ENCODE measurements around the gene DENND2A. TPM values are rescaled to one million over a fixed set of nuclear protein-coding genes. Genes with fewer than 3 reads are reported as not detected.

Gene DENND2A
- total RNA-seq, 1 experiment from 2014 or later, result 10.0 TPM

- Mint-ChIP-seq H3K4me1 (peaks cover 20% of the 10 kb centered on the region), H3K9me3 (peaks cover 3% of the 10 kb centered on the region; the same call in 1 of the 2 replicates), H3K27ac (peak overlapping the region; percentile 76; the same call in 1 of the 2 replicates), H3K4me3 (no peak overlapping the region), H3K27me3 (ENCODE audit: low read depth) (no peaks in the 10 kb centered on the region), H3K36me3 (no peaks in the 10 kb centered on the region)
- CTCF ChIA-PET, result interaction anchor here (0.5 to 3.4 kb wide), 34 partner anchors 8 to 916 kb away, joined by 3 to 55 read pairs (median 4); partner anchors contain the start of gene DENND2A
- peak; percentile 30 for ATAC-seq
- POLR2A ChIA-PET, result interaction anchor here (1.0 to 1.2 kb wide), 2 partner anchors 117 to 122 kb away, joined by 3 to 5 read pairs; partner anchors contain the start of gene DENND2A
- DNase-seq (ENCODE audit: low spot score), result no peak
- TF ChIP-seq ZNF425 (CRISPR knock-in tag; conservative IDR thresholded peaks at IDR 0.05), result 0 out of 2 replicates have a peak, but pooled peaks have one; percentile 11
- no peak for TF ChIP-seq CREM (CRISPR knock-in tag; IDR thresholded peaks at IDR 0.05)
Measured at GRCh38 chr7:140518370-140519006, 122.1 kb downstream of the DENND2A start.

- ChIA-PET CTCF (interaction anchor here (0.6 to 3.4 kb wide), 34 partner anchors 8 to 916 kb away, joined by 3 to 55 read pairs (median 4); partner anchors contain the start of gene DENND2A), POLR2A (interaction anchor here (1.0 to 1.2 kb wide), 2 partner anchors 118 to 123 kb away, joined by 3 to 5 read pairs; partner anchors contain the start of gene DENND2A)
- Mint-ChIP-seq H3K27ac (peak overlapping the region; percentile 76), H3K36me3 (no peaks in the 10 kb centered on the region), H3K4me1 (peaks cover 20% of the 10 kb centered on the region), H3K9me3 (peaks cover 3% of the 10 kb centered on the region; the same call in 1 of the 2 replicates), H3K4me3 (no peak overlapping the region), H3K27me3 (ENCODE audit: low read depth) (no peaks in the 10 kb centered on the region)
- peak; percentile 93 for ATAC-seq
- DNase-seq (ENCODE audit: low spot score), result peak; percentile 95
- TF ChIP-seq CTCF (IDR thresholded peaks at IDR 0.05) (peak; percentile 80), FOXP4 (CRISPR knock-in tag; IDR thresholded peaks at IDR 0.05) (no peak), FOXK1 (CRISPR knock-in tag; IDR thresholded peaks at IDR 0.05) (peak; percentile 46; the same call in 1 of the 2 replicates), ZBTB21 (CRISPR knock-in tag; IDR thresholded peaks at IDR 0.05; ENCODE audit: borderline replicate concordance) (no peak), SMAD4 (CRISPR knock-in tag; IDR thresholded peaks at IDR 0.05) (no peak), SP1 (CRISPR knock-in tag; conservative IDR thresholded peaks at IDR 0.05) (peak; percentile 76), FOXP1 (CRISPR knock-in tag; IDR thresholded peaks at IDR 0.05; ENCODE audit: borderline replicate concordance) (peak; percentile 77; the same call in 1 of the 2 replicates), ZNF396 (CRISPR knock-in tag; IDR thresholded peaks at IDR 0.05; ENCODE audit: borderline replicate concordance) (peak; percentile 87; the same call in 1 of the 2 replicates), AR (CRISPR knock-in tag; IDR thresholded peaks at IDR 0.05) (no peak), NR1H2 (CRISPR knock-in tag; IDR thresholded peaks at IDR 0.05) (no peak), NFE2L1 (CRISPR knock-in tag; IDR thresholded peaks at IDR 0.05) (peak; percentile 41; the same call in 1 of the 2 replicates), MAX (CRISPR knock-in tag; IDR thresholded peaks at IDR 0.05) (peak; percentile 57; the same call in 1 of the 2 replicates), ZNF317 (CRISPR knock-in tag; IDR thresholded peaks at IDR 0.05; ENCODE audit: borderline replicate concordance, low read depth) (no peak), ZNF263 (CRISPR knock-in tag; IDR thresholded peaks at IDR 0.05; ENCODE audit: low read depth) (peak; percentile 100), ZSCAN18 (CRISPR knock-in tag; IDR thresholded peaks at IDR 0.05) (peak; percentile 37; the same call in 1 of the 2 replicates), ERG (CRISPR knock-in tag; IDR thresholded peaks at IDR 0.05) (peak; percentile 52; the same call in 1 of the 2 replicates), RORB (CRISPR knock-in tag; IDR thresholded peaks at IDR 0.05) (no peak)
Measured at GRCh38 chr7:140517546-140518369, 122.9 kb downstream of the DENND2A start.
